ENCODE results near the gene CNBD2.
"Not testable (repeated sequence)": the region's sequence is repeated elsewhere in the genome, so short reads cannot be mapped to it uniquely, and the experiment has no call there.

DNA sequence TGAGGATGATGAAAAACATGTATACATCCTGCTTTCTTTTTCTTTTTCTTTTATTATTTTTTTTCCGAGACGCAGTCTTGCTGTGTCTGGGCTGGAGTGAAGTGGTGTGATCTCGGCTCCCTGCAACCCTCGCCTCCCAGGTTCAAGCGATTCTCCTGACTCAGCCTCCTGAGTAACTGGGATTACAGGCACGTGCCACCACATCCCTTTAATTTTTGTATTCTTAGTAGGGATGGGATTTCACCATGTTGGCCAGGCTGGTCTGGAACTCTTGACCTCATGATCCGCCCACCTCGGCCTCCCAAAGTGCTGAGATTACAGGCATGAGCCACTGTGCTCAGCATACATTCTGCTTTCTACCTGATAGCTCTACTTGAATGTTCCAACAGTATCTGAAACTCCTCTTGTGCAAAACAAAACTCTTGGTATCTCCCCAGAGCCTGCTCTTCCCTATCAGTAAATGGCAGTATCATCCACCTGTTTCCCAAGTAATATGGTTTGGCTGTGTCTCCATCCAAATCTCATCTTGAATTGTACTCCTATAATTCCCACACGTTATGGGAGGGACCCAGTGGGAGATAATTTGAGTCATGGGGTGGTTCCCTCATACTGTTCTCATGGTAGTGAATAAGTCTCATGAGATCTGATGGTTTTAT lies 85.6 kb downstream of the CNBD2 start:
- TF ChIP-seq, protein P1, sequence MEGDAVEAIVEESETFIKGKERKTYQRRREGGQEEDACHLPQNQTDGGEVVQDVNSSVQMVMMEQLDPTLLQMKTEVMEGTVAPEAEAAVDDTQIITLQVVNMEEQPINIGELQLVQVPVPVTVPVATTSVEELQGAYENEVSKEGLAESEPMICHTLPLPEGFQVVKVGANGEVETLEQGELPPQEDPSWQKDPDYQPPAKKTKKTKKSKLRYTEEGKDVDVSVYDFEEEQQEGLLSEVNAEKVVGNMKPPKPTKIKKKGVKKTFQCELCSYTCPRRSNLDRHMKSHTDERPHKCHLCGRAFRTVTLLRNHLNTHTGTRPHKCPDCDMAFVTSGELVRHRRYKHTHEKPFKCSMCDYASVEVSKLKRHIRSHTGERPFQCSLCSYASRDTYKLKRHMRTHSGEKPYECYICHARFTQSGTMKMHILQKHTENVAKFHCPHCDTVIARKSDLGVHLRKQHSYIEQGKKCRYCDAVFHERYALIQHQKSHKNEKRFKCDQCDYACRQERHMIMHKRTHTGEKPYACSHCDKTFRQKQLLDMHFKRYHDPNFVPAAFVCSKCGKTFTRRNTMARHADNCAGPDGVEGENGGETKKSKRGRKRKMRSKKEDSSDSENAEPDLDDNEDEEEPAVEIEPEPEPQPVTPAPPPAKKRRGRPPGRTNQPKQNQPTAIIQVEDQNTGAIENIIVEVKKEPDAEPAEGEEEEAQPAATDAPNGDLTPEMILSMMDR (IDR thresholded peaks at IDR 0.05), result not testable (repeated sequence)
- TF ChIP-seq ZFX (IDR thresholded peaks at IDR 0.05; ENCODE audit: borderline replicate concordance), result not testable (repeated sequence)
